ENCODE results near the gene BRD4.
"Not testable (repeated sequence)": the region's sequence is repeated elsewhere in the genome, so short reads cannot be mapped to it uniquely, and the experiment has no call there.

Gene BRD4

DNA sequence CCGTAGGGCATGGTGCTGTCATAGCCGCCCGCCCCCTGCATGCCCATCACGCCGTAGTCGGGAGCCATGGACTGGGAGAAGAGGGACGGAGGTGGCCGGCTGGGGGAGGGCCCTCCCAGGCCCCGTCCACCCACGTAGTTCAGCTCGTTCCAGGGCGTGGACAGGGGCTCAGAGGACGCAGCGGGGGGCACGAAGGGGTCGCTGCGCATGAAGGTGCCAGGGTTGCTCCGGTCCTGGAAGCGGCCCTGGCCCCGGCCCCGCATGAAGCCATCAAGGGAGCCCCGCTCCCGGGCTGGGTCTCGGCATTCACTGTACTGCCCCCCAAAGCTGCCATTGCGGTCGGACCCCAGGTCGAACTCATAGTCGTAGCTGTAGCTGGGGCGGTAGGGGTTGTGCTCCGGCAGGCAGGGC, 40.6 kb upstream of the BRD4 start:
- Histone ChIP-seq H3K27me3 (ENCODE audit: control insufficient read depth in 1 of 2, insufficient read depth in 2 of 2, low read length in 2 of 2) (no peaks in the 10 kb centered on the region), H3K4me1 (ENCODE audit: control insufficient read depth in 1 of 2, insufficient read depth in 2 of 2, low read length in 2 of 2) (peaks cover 15 to 24% of the 10 kb centered on the region in 2 donors), H3K36me3 (ENCODE audit: control insufficient read depth in 1 of 2, insufficient read depth in 2 of 2, low read length in 2 of 2) (peaks cover 38 to 70% of the 10 kb centered on the region in 2 donors), H3K4me3 (ENCODE audit: low read depth in 1 of 2, low read length in 2 of 2) (no peak overlapping the region), H3K9ac (ENCODE audit: low read depth in 1 of 2, low read length in 2 of 2) (no peak overlapping the region), H3K27ac (ENCODE audit: low read depth, low read length) (no peak overlapping the region), H3K9me3 (ENCODE audit: control insufficient read depth in 1 of 2, low read length in 2 of 2) (no peaks in the 10 kb centered on the region)

DNA sequence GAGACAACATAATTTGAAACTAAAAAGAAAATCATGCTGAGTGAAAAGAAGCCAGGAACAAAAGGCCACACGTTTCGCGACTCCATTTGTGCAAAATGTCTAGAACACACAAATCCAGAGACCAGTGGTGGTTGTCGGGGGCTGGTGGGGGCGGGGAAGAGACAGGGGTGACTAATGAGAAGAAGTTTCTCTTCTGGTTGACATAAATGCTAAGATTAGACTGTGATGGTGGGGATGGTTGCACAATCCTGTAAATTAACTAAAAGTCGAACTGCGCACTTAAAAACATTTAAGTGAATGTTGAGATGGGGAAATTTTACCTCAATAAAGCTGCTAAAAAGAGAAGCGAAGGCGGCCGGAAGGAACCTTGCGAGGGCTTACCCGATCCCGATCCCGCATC, 40.1 kb upstream of the BRD4 start:
- Histone ChIP-seq H3K36me3 (ENCODE audit: control insufficient read depth in 1 of 2, insufficient read depth in 2 of 2, low read length in 2 of 2) (peaks cover 41 to 74% of the 10 kb centered on the region in 2 donors), H3K27me3 (ENCODE audit: control insufficient read depth in 1 of 2, insufficient read depth in 2 of 2, low read length in 2 of 2) (no peaks in the 10 kb centered on the region), H3K9ac (ENCODE audit: low read depth in 1 of 2, low read length in 2 of 2) (no peak overlapping the region), H3K4me3 (ENCODE audit: low read depth in 1 of 2, low read length in 2 of 2) (no peak overlapping the region), H3K9me3 (ENCODE audit: control insufficient read depth in 1 of 2, low read length in 2 of 2) (no peaks in the 10 kb centered on the region), H3K4me1 (ENCODE audit: control insufficient read depth in 1 of 2, insufficient read depth in 2 of 2, low read length in 2 of 2) (peaks cover 12 to 21% of the 10 kb centered on the region in 2 donors), H3K27ac (ENCODE audit: low read depth, low read length) (no peak overlapping the region)

DNA sequence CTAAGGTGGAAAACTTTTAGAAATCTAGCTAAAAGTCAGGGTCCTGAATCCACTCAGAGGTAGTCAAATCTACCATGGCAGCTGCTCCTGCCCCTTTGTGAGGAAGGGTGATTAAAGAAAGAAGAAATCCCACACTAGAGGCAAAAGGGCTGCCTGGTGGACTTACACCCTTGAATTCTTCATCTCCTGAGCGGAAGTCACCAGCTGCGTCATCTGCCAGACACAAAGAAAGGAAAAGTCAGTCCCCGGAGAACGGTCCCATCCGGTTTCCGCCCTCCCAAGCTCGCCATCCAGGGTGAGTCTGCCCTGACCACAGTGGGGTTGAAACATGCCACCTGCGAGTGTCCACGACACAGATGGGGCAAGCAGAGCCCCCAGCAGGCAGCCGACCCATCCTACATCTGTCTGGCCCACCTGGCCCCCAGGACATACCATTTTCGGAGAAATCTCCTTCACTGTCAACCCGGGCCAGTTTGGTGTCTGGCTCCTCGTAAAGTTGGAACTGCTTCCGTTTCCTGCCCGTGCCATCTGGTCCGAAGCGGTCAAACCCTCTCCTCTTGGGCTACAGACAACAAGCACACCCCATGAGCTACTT, 39.5 kb upstream of the BRD4 start:
- H3K4me1 ChIP-seq (ENCODE audit: control insufficient read depth in 1 of 2, insufficient read depth in 2 of 2, low read length in 2 of 2) = peaks cover 7 to 16% of the 10 kb centered on the region in 2 donors
- H3K36me3 ChIP-seq (ENCODE audit: control insufficient read depth in 1 of 2, insufficient read depth in 2 of 2, low read length in 2 of 2) = peaks cover 37 to 80% of the 10 kb centered on the region in 2 donors
- no peak overlapping the region for H3K27ac ChIP-seq (ENCODE audit: low read depth, low read length)
- H3K4me3 ChIP-seq (ENCODE audit: low read depth in 1 of 2, low read length in 2 of 2) = no peak overlapping the region
- no peaks in the 10 kb centered on the region for H3K9me3 ChIP-seq (ENCODE audit: control insufficient read depth in 1 of 2, low read length in 2 of 2)
- H3K9ac ChIP-seq (ENCODE audit: low read depth in 1 of 2, low read length in 2 of 2) = no peak overlapping the region
- H3K27me3 ChIP-seq (ENCODE audit: control insufficient read depth in 1 of 2, insufficient read depth in 2 of 2, low read length in 2 of 2) = no peaks in the 10 kb centered on the region

DNA sequence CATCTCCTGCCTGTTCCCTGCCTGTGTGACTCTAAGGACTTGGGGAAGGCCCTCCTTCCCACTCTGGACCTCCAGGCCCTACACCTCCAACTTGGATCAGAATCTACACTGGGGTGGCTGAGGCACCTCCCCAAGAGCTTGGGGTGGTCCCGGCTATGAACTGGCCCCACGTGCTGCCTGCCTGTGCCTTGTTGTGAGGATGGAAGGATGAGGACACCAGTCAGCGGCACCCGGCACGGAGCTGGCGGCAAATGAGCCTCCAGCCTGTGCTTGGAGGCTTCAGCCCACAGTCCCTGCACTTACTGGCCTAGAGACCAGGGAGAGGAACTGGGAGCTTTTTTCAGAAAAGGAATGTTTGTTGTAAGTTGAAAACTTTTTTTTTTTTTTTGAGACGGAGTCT, 38.8 kb upstream of the BRD4 start:
- no peaks in the 10 kb centered on the region for H3K27me3 ChIP-seq (ENCODE audit: control insufficient read depth in 1 of 2, insufficient read depth in 2 of 2, low read length in 2 of 2)
- peaks cover 0 to 9% of the 10 kb centered on the region in 2 donors for H3K4me1 ChIP-seq (ENCODE audit: control insufficient read depth in 1 of 2, insufficient read depth in 2 of 2, low read length in 2 of 2)
- no peak overlapping the region for H3K27ac ChIP-seq (ENCODE audit: low read depth, low read length)
- no peaks in the 10 kb centered on the region for H3K9me3 ChIP-seq (ENCODE audit: control insufficient read depth in 1 of 2, low read length in 2 of 2)
- peaks cover 37 to 85% of the 10 kb centered on the region in 2 donors for H3K36me3 ChIP-seq (ENCODE audit: control insufficient read depth in 1 of 2, insufficient read depth in 2 of 2, low read length in 2 of 2)
- no peak overlapping the region for H3K9ac ChIP-seq (ENCODE audit: low read depth in 1 of 2, low read length in 2 of 2)
- no peak overlapping the region for H3K4me3 ChIP-seq (ENCODE audit: low read depth in 1 of 2, low read length in 2 of 2)

DNA sequence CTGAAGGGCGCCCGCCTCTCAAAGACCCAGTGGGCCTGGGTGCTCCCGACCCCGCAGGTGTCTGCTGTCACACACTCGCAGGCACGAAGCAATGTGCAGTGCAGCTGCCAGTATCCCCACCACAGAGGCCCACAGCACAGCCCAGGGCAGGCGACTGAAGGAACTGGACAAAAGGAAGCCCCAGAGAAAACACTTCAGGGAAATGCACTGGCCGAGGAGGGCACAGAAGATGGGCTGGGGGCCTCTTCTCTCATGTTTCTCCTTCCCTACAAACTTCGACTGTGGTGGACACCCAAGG, 37.2 kb upstream of the BRD4 start:
- Histone ChIP-seq H3K4me3 (ENCODE audit: low read depth in 1 of 2, low read length in 2 of 2) (no peak overlapping the region), H3K27me3 (ENCODE audit: control insufficient read depth in 1 of 2, insufficient read depth in 2 of 2, low read length in 2 of 2) (no peaks in the 10 kb centered on the region), H3K36me3 (ENCODE audit: control insufficient read depth in 1 of 2, insufficient read depth in 2 of 2, low read length in 2 of 2) (peaks cover 44 to 90% of the 10 kb centered on the region in 2 donors), H3K4me1 (ENCODE audit: control insufficient read depth in 1 of 2, insufficient read depth in 2 of 2, low read length in 2 of 2) (peaks cover 0 to 4% of the 10 kb centered on the region in 2 donors), H3K9ac (ENCODE audit: low read depth in 1 of 2, low read length in 2 of 2) (no peak overlapping the region), H3K9me3 (ENCODE audit: control insufficient read depth in 1 of 2, low read length in 2 of 2) (no peaks in the 10 kb centered on the region), H3K27ac (ENCODE audit: low read depth, low read length) (no peak overlapping the region)

DNA sequence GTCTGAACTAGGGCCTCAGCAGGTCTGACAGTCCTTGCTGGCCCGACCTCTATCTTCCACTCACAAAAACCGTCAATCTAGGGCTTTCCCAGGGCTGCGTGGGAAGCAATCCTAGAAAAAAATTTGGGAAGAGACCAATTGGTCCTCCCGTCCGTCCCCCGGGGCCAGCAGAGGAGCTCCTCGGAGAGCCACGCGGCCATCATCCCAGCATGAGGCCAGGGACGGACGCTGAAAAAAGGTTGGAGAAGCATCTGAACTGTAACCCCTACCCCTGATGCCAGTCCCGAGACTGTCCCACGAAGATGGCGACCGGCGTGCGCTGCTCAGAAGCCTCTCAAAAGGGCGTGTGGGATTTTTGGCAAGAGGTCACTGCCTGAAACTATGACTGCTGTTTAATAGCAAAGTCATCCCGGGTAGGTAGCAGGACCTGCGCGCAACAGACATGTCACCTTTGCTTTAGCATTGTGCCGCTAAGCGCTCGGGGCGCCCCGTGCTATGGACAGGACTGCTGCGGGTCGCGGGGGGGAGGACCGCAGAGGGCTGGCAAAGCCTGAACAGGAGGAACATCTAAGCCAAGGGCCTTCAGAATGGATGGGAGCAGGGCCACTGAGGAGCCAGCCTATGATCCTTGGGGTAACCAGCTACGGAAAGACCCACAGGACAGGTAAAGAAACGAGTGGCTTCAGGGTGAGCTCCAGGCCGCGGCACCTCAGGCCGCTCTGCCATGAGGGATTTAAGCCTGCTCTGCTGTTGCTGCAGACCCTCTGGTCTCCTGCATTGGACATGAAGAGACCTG, 36.7 kb upstream of the BRD4 start:
- H3K27ac ChIP-seq (ENCODE audit: low read depth, low read length) = no peak overlapping the region
- peaks cover 44 to 85% of the 10 kb centered on the region in 2 donors for H3K36me3 ChIP-seq (ENCODE audit: control insufficient read depth in 1 of 2, insufficient read depth in 2 of 2, low read length in 2 of 2)
- H3K9ac ChIP-seq (ENCODE audit: low read depth in 1 of 2, low read length in 2 of 2) = no peak overlapping the region
- no peak overlapping the region for H3K4me3 ChIP-seq (ENCODE audit: low read depth in 1 of 2, low read length in 2 of 2)
- H3K4me1 ChIP-seq (ENCODE audit: control insufficient read depth in 1 of 2, insufficient read depth in 2 of 2, low read length in 2 of 2) = no peaks in the 10 kb centered on the region
- H3K9me3 ChIP-seq (ENCODE audit: control insufficient read depth in 1 of 2, low read length in 2 of 2) = no peaks in the 10 kb centered on the region
- no peaks in the 10 kb centered on the region for H3K27me3 ChIP-seq (ENCODE audit: control insufficient read depth in 1 of 2, insufficient read depth in 2 of 2, low read length in 2 of 2)

DNA sequence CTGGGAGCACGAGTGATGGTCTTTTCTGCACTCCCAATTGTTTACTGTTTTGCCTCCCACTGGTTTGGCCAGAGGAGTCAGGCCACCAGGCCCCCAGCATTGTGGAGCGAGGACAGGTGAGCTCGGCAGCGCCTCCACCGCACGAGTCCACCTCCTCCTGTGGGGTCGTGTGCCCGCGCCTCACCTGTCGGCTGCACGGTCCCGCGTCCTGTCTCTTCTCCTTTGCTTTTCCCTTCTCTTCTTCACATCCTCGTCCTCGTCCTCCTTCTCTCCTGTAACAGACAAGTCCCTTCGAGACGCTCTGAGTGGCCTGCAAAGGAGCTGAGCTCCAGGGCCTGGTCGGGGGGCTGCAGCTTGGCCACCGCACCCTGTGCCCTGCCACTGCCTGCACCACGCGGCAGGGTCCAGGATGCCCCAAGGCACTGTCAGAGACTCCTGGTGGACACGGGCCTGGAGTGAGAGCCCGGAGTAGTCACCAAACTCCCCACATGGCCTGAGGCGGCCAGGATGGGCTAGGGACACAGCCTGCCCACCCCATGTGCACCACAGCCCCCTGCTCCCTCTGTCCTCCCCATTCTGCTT, 35.8 kb upstream of the BRD4 start:
- Histone ChIP-seq H3K27me3 (ENCODE audit: control insufficient read depth in 1 of 2, insufficient read depth in 2 of 2, low read length in 2 of 2) (no peaks in the 10 kb centered on the region), H3K27ac (ENCODE audit: low read depth, low read length) (no peak overlapping the region), H3K9ac (ENCODE audit: low read depth in 1 of 2, low read length in 2 of 2) (no peak overlapping the region), H3K4me3 (ENCODE audit: low read depth in 1 of 2, low read length in 2 of 2) (no peak overlapping the region), H3K36me3 (ENCODE audit: control insufficient read depth in 1 of 2, insufficient read depth in 2 of 2, low read length in 2 of 2) (peaks cover 44 to 77% of the 10 kb centered on the region in 2 donors), H3K4me1 (ENCODE audit: control insufficient read depth in 1 of 2, insufficient read depth in 2 of 2, low read length in 2 of 2) (no peaks in the 10 kb centered on the region), H3K9me3 (ENCODE audit: control insufficient read depth in 1 of 2, low read length in 2 of 2) (no peaks in the 10 kb centered on the region)

DNA sequence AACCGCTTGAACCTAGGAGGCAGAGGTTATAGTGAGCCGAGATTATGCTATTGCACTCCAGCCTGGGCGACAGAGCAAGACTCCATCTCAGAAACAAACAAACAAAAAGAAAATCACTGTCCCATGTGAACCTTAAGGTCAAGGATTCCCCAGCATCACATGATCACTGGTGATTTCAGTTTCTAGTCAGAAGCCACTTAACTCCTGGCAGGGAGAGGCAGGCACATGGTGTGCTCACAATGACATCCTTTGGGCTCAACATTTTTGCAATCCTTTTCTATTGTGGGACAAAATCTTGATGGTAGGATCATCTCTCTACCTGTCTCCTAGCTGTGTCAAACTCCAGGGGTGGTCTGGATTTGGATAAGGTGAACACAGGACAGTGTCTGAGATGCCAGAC, 35.1 kb upstream of the BRD4 start:
- H3K27me3 ChIP-seq (ENCODE audit: control insufficient read depth in 1 of 2, insufficient read depth in 2 of 2, low read length in 2 of 2) = no peaks in the 10 kb centered on the region
- H3K9me3 ChIP-seq (ENCODE audit: control insufficient read depth in 1 of 2, low read length in 2 of 2) = no peaks in the 10 kb centered on the region
- H3K27ac ChIP-seq (ENCODE audit: low read depth, low read length) = no peak overlapping the region
- H3K36me3 ChIP-seq (ENCODE audit: control insufficient read depth in 1 of 2, insufficient read depth in 2 of 2, low read length in 2 of 2) = peaks cover 43 to 70% of the 10 kb centered on the region in 2 donors
- H3K4me1 ChIP-seq (ENCODE audit: control insufficient read depth in 1 of 2, insufficient read depth in 2 of 2, low read length in 2 of 2) = no peaks in the 10 kb centered on the region
- no peak overlapping the region for H3K9ac ChIP-seq (ENCODE audit: low read depth in 1 of 2, low read length in 2 of 2)
- H3K4me3 ChIP-seq (ENCODE audit: low read depth in 1 of 2, low read length in 2 of 2) = no peak overlapping the region

DNA sequence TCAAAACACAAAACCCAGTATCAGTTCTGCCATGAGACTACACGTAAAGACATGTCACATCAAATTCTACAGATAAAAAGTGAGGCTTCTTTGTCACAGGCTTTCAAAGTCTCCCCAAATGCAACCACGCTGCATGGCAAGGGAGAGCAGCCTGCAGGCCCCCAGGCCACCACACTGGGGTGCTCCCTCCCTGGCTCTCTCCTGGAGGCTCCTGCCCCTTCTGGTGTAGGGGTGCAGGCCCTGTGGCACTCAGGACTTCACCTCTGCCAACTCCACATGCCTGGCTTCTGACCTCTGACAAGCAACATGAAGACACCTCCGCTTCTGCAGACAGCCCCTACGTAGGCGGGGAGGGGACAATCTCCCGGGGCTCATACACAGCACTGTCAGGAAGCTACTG, 32.9 kb upstream of the BRD4 start:
- H3K27me3 ChIP-seq (ENCODE audit: control insufficient read depth in 1 of 2, insufficient read depth in 2 of 2, low read length in 2 of 2) = no peaks in the 10 kb centered on the region
- no peak overlapping the region for H3K9ac ChIP-seq (ENCODE audit: low read depth in 1 of 2, low read length in 2 of 2)
- no peak overlapping the region for H3K27ac ChIP-seq (ENCODE audit: low read depth, low read length)
- H3K4me3 ChIP-seq (ENCODE audit: low read depth in 1 of 2, low read length in 2 of 2) = no peak overlapping the region
- H3K36me3 ChIP-seq (ENCODE audit: control insufficient read depth in 1 of 2, insufficient read depth in 2 of 2, low read length in 2 of 2) = peaks cover 43 to 70% of the 10 kb centered on the region in 2 donors
- no peaks in the 10 kb centered on the region for H3K9me3 ChIP-seq (ENCODE audit: control insufficient read depth in 1 of 2, low read length in 2 of 2)
- peaks cover under 1 to 1% of the 10 kb centered on the region in 2 donors for H3K4me1 ChIP-seq (ENCODE audit: control insufficient read depth in 1 of 2, insufficient read depth in 2 of 2, low read length in 2 of 2)

DNA sequence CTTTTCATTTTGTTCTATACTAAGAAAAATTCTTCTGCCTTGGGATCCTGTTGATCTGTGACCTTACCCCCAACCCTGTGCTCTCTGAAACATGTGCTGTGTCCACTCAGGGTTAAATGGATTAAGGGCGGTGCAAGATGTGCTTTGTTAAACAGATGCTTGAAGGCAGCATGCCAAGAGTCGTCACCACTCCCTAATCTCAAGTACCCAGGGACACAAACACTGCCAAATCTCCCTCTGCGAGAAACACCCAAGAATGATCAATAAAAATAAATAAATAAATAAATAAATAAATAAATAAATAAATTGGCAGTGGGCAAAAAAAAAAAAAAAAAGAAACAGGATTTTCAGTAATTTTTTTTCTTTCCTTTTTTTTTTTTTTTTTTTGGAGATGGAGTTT, 31.5 kb upstream of the BRD4 start:
- H3K4me3 ChIP-seq (ENCODE audit: low read depth in 1 of 2, low read length in 2 of 2); H3K27ac ChIP-seq (ENCODE audit: low read depth, low read length); H3K9me3 ChIP-seq (ENCODE audit: control insufficient read depth in 1 of 2, low read length in 2 of 2); H3K27me3 ChIP-seq (ENCODE audit: control insufficient read depth in 1 of 2, insufficient read depth in 2 of 2, low read length in 2 of 2); H3K4me1 ChIP-seq (ENCODE audit: control insufficient read depth in 1 of 2, insufficient read depth in 2 of 2, low read length in 2 of 2); H3K9ac ChIP-seq (ENCODE audit: low read depth in 1 of 2, low read length in 2 of 2): not testable (repeated sequence)
- peaks cover 36 to 65% of the 10 kb centered on the region in 2 donors for H3K36me3 ChIP-seq (ENCODE audit: control insufficient read depth in 1 of 2, insufficient read depth in 2 of 2, low read length in 2 of 2)

Measured in duodenal mucosa (tissue), 2 donors.